Activated naive CD4-positive, alpha-beta T cell treated with anti-CD3 and anti-CD28 coated beads, Interleukin-2, amount 10 ng/mL, durations not matched to agents 5 hours and 36 hours (primary cell): ENCODE data around the gene TRIM22. TPM values are rescaled to one million over a fixed set of nuclear protein-coding genes. Genes with fewer than 3 reads are reported as not detected.

Experiments used
- total RNA-seq, 2 experiments: library from RNA; stranded (reverse); gene quantifications; one replicate each; pipeline ENCODE4 v1.2.3, GENCODE V29; 2021

TRIM22 gene, protein sequence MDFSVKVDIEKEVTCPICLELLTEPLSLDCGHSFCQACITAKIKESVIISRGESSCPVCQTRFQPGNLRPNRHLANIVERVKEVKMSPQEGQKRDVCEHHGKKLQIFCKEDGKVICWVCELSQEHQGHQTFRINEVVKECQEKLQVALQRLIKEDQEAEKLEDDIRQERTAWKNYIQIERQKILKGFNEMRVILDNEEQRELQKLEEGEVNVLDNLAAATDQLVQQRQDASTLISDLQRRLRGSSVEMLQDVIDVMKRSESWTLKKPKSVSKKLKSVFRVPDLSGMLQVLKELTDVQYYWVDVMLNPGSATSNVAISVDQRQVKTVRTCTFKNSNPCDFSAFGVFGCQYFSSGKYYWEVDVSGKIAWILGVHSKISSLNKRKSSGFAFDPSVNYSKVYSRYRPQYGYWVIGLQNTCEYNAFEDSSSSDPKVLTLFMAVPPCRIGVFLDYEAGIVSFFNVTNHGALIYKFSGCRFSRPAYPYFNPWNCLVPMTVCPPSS
- total RNA-seq = 100 to 1,000 TPM; 262 to 277 TPM

DNA sequence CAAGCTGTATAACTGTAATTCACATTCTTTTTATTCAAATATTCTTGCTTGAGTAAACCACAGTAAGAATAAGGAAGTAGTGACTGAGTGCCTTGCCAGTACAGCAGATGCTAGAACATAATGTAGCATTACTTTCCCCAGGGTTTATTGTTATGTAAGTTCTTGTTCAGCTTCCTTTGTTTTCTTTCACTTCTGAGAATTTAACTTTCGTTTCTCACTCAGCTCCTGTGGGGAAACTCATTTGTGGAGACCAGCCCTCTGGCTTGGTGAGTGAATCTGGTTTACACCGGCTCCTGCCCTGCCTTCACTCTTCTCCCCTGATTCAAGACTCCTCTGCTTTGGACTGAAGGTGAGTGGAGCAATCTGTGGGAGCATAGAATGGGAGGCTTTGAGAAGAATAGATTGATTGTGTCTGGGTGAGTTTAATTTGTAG lies at the start of gene TRIM22:
TRIM22 (plus strand) TSS at position 240 of the 433 bp plus-strand sequence. CDS start 6,443 bp downstream, outside the sequence.

DNA sequence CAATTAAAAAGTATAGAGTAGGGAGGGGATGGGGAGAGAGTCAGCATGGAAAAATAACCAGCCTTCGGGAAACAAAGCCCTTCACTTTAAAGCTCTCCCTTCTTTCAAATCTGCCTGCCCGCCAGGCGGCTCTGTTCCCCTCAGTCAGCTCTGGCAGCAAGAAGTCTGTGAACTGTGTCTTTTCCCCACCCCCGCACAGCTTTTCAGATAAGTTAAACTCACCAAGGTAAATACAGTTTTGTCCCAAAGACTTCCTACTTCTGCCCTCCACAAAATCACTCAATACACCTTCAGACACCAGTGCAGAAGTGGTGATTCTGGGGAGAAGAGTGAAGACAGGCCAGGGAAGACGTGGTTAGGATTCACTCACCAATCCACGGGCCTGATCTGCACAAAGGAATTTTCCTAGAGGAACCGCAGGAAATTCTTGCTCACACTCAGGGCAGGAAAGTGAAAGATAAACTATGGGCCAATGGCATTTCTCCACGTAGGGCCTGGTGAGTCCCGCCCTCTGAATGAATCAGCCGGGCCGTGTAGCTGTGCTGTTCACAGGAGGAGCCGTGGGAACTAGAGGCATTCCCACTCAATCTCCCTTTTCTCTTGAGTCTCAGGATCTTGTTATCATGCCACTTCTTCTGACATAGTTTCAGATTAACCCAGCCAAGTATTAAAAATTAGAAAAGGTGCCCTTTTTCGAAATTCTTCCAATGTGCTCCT lies 4.8 kb upstream of the TRIM22 start, which contains the start of gene TRIM5:
TRIM5 (minus strand) TSS at position 429 of the 717 bp plus-strand sequence. CDS start 4,897 bp downstream, outside the sequence.

DNA sequence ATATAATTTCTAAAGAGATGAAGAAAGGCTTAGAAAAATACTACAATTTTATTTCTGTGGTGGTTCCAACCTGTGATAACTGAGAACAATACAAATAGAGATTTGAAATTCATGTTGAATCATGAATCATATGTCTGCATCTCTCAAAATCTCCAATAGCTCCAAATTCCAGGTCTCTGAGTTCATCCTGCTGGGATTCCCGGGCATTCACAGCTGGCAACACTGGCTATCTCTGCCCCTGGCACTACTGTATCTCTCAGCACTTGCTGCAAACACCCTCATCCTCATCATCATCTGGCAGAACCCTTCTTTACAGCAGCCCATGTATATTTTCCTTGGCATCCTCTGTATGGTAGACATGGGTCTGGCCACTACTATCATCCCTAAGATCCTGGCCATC lies 46.8 kb downstream of the TRIM22 start, which contains the start of gene OR56B1:
OR56B1 (plus strand) TSS at position 53 of the 400 bp plus-strand sequence; CDS start at position 122, 69 bp downstream.

DNA sequence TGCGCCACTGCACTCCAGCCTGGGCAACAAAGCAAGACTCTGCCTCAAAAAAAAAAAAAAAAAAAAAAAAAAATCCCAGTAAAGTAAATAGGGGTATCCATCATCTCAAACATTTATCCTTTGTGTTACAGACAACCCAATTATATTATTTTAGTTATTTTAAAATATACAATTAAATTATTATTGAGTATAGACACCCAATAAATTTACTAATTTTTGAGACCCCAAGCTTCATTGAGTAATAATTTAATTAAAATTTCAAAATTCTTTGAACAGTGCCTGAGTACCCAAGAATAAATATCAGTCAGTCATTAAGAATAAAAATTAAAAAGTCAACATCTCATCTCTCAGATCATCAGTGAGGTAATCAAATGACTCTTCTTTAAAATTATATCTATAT lies 64.4 kb downstream of the TRIM22 start, which contains the start of gene OR52N4:
OR52N4 (plus strand) TSS at position 301 of the 400 bp plus-strand sequence. CDS start 498 bp downstream, outside the sequence.

Other genes with a start within 250 kb of the TRIM22 start
- not detected for gene OR51I1, start 248.3 kb upstream of the TRIM22 start, total RNA-seq
- not detected for gene OR51I2, start 240.5 kb upstream of the TRIM22 start, total RNA-seq
- not detected for gene OR52D1, start 201.1 kb upstream of the TRIM22 start, total RNA-seq
- not detected for gene UBQLN3, start 179.8 kb upstream of the TRIM22 start, total RNA-seq
- gene UBQLNL, start 173.1 kb upstream of the TRIM22 start, total RNA-seq = under 1 TPM in 1 of 2 experiments, not detected in 1; 0.20 TPM
- gene OR52H1, start 141.2 kb upstream of the TRIM22 start, total RNA-seq = not detected
- not detected for gene OR52B6, start 108.9 kb upstream of the TRIM22 start, total RNA-seq
- gene TRIM6, start 93.2 kb upstream of the TRIM22 start, total RNA-seq = under 1 TPM; 0.10 to 0.28 TPM
- gene TRIM34, start 64.8 kb upstream of the TRIM22 start, total RNA-seq = 10 to 100 TPM; 12.9 to 13.3 TPM
- gene TRIM5, start 4.7 kb upstream of the TRIM22 start, total RNA-seq = 10 to 100 TPM; 28.7 to 28.9 TPM
- gene OR56B1, start 46.7 kb downstream of the TRIM22 start, total RNA-seq = under 1 TPM; 0.40 to 0.55 TPM
- 1 to 10 TPM; 1.3 to 1.9 TPM for gene OR52N4, start 64.5 kb downstream of the TRIM22 start, total RNA-seq
- not detected for gene OR52N5, start 93.6 kb downstream of the TRIM22 start, total RNA-seq
- not detected for gene OR52N1, start 101.5 kb downstream of the TRIM22 start, total RNA-seq
- gene OR52N2, start 119.1 kb downstream of the TRIM22 start, total RNA-seq = not detected
- gene OR52E6, start 152.1 kb downstream of the TRIM22 start, total RNA-seq = not detected
- not detected for gene OR52E8, start 167.9 kb downstream of the TRIM22 start, total RNA-seq
- not detected for gene OR52E4, start 190.8 kb downstream of the TRIM22 start, total RNA-seq
- gene OR52E5, start 203.4 kb downstream of the TRIM22 start, total RNA-seq = not detected